K562 (cell line): ENCODE measurements around the gene CNGA4. TPM values are rescaled to one million over a fixed set of nuclear protein-coding genes. Genes with fewer than 3 reads are reported as not detected.

Source experiments
- ATAC-seq: fragments of 200-7000 bp; cut with Tn5 transposase; 3 replicates; pipeline ENCODE4 v1.9.1; 2020; ENCODE audit warnings: moderate library complexity
- BruUV-seq: library from RNA; stranded (reverse); fragments of 400-500 nt; replicated peaks from 2 replicates; lab custom pipeline; 2021; lab: Mats Ljungman, UMichigan
- CTCF ChIA-PET: fragments of 300-600 bp; formaldehyde crosslinking; extraction: SDS; loops from one replicate; lab custom pipeline; 2021; ENCODE audit warnings: low intra/inter-chr PET ratio; lab: Yijun Ruan, JAX
- POLR2A ChIA-PET: fragments of 300-600, 350-650 bp; sonication (Branson Sonifier 250); formaldehyde crosslinking; extraction: SDS; loops from one replicate; lab custom pipeline; 2021; ENCODE audit warnings: antibody characterized with exemption, inconsistent platforms; lab: Yijun Ruan, JAX
- DNase-seq, 4 experiments: peaks; one replicate each; pipeline versions ENCODE4 v3.0.0 to v3.0.0-alpha.2; 2011 to 2018; ENCODE audit warnings: low spot score in 3 of 4, mixed read lengths in 3 of 4; ENCODE audit errors: extremely low read depth in 1 of 4
- FAIRE-seq: peaks from 2 replicates; lab custom pipeline; 2011; peaks lifted over from hg19 to GRCh38; lab: Jason Lieb, UNC
- H2AFZ ChIP-seq: 2 replicates; pipeline ENCODE4 v1.6.0; 2011; ENCODE audit warnings: low read depth, low read length, control low read depth, inconsistent platforms
- H3K27ac ChIP-seq: fragments of 200-600 bp; 3 replicates; pipeline ENCODE4 v1.8.0; 2011; ENCODE audit warnings: low read depth, mild to moderate bottlenecking, control low read depth, inconsistent platforms, low read length, moderate library complexity, mixed read lengths; ENCODE audit errors: extremely low read depth
- H3K27me3 ChIP-seq, 2 experiments: fragments of 300-600 bp in 1 of 2; 2 replicates in 1 of 2; 3 replicates in 1 of 2; pipeline versions ENCODE4 v1.6.0 to v1.8.0; 2011; ENCODE audit warnings: inconsistent platforms in 2 of 2, low read length in 2 of 2, mild to moderate bottlenecking in 1 of 2, mixed read lengths in 1 of 2, moderate library complexity in 1 of 2; ENCODE audit not compliant: control insufficient read depth in 2 of 2, insufficient read depth in 2 of 2
- H3K36me3 ChIP-seq: fragments of 300-600 bp; 3 replicates; pipeline ENCODE4 v1.8.0; 2011; ENCODE audit warnings: mild to moderate bottlenecking, low read length, inconsistent platforms; ENCODE audit not compliant: control insufficient read depth, insufficient read depth
- H3K4me1 ChIP-seq, 2 experiments: fragments of 200-600 bp in 1 of 2; replicated peaks in 1 of 2; 2 replicates in 1 of 2; 3 replicates in 1 of 2; pipeline versions ENCODE4 v1.5.1 to v1.8.0; 2011; ENCODE audit warnings: inconsistent platforms in 2 of 2, low read length in 2 of 2, mild to moderate bottlenecking in 1 of 2, mixed read lengths in 1 of 2, moderate library complexity in 1 of 2; ENCODE audit not compliant: control insufficient read depth in 2 of 2, insufficient read depth in 2 of 2
- H3K4me2 ChIP-seq: 2 replicates; pipeline ENCODE4 v1.6.1; 2011; ENCODE audit warnings: low read length, control low read depth, inconsistent platforms, mixed read lengths; ENCODE audit not compliant: insufficient read depth
- H3K4me3 ChIP-seq: fragments of 200-600 bp; sonication (generic), shearing (Covaris generic); 2 replicates; pipeline ENCODE4 v1.5.1; 2016; ENCODE audit warnings: control low read depth, inconsistent platforms
- H3K79me2 ChIP-seq: fragments of 200-600 bp; 3 replicates; pipeline ENCODE4 v1.8.0; 2011; ENCODE audit warnings: low read length, inconsistent platforms; ENCODE audit not compliant: control insufficient read depth, insufficient read depth
- H3K9ac ChIP-seq, 2 experiments: 2 replicates each; pipeline versions ENCODE4 v1.6.0 to v1.6.1; 2011; ENCODE audit warnings: low read depth in 2 of 2, low read length in 2 of 2, control low read depth in 1 of 2, inconsistent platforms in 1 of 2, mild to moderate bottlenecking in 1 of 2, mixed read lengths in 1 of 2; ENCODE audit not compliant: insufficient read depth in 1 of 2
- H3K9me1 ChIP-seq: one replicate; pipeline ENCODE4 v1.6.0; 2011; ENCODE audit warnings: inconsistent platforms, mild to moderate bottlenecking, low read length, moderate library complexity; ENCODE audit not compliant: control insufficient read depth, insufficient read depth
- H3K9me3 ChIP-seq: replicated peaks from 2 replicates; pipeline ENCODE4 v1.5.1; 2011; ENCODE audit warnings: low read depth, low read length, inconsistent platforms; ENCODE audit not compliant: control insufficient read depth, insufficient read depth
- H4K20me1 ChIP-seq: replicated peaks from 2 replicates; pipeline ENCODE4 v1.6.1; 2011; ENCODE audit warnings: low read length, inconsistent platforms, mixed read lengths; ENCODE audit not compliant: control insufficient read depth, insufficient read depth
- HBP1 ChIP-seq: fragments of 450-650 bp; formaldehyde crosslinking; IDR thresholded peaks from 2 replicates; pipeline ENCODE4 v1.4.0; 2022; ENCODE audit warnings: missing genetic modification characterization
- KAT8 ChIP-seq: fragments of 450-650 bp; IDR thresholded peaks from 2 replicates; pipeline ENCODE4 v1.6.1; 2016; ENCODE audit warnings: low read depth, mild to moderate bottlenecking
- MNT ChIP-seq, 2 experiments: fragments of 450-650 bp; conservative IDR thresholded peaks; 2 replicates each; pipeline ENCODE4 v1.6.1; 2017; ENCODE audit warnings: mild to moderate bottlenecking in 2 of 2, moderate library complexity in 2 of 2
- ZNF316 ChIP-seq: fragments of 450-650 bp; IDR thresholded peaks from 2 replicates; pipeline ENCODE4 v1.6.1; 2016
- ZNF584 ChIP-seq: fragments of 200-800 bp; sonication (Bioruptor generic); IDR thresholded peaks from 2 replicates; pipeline ENCODE4 v1.6.1; 2016; ENCODE audit warnings: low read depth, mild to moderate bottlenecking, missing genetic modification characterization, missing compliant biosample characterization
- WGBS: fragments of 100-300 bp; shearing (Covaris generic); methylation state at CpG from one replicate; pipeline ENCODE4 v1.1.6; 2016; ENCODE audit warnings: low coverage, mixed read lengths; ENCODE audit not compliant: insufficient coverage; ENCODE audit errors: missing lambda C conversion rate; 5-methylcytosine and 5-hydroxymethylcytosine counted together
- in situ Hi-C: fragments of 300-500 bp; cut with MboI; formaldehyde crosslinking; loops from 4 replicates; pipeline ENCODE4 v1.15.0; 2018; ENCODE audit warnings: inconsistent platforms, mixed read lengths
- intact Hi-C: fragments of 100-400 bp; cut with micrococcal nuclease; formaldehyde crosslinking; loops from 2 replicates; pipeline ENCODE4 v1.14.2; 2022
- polyA plus RNA-seq, 8 experiments: library from polyadenylated mRNA; depleted of rRNA in 4 of 8; stranded (reverse) in 5 of 8; unstranded in 3 of 8; fragments of >200 nt; fragmentation: Nextera tagmentation in 2 of 8; fragmentation: Illumina TruSeq in 1 of 8; extraction: Ambion mirVana in 2 of 8; extraction: Trizol in 1 of 8; gene quantifications; 2 replicates each; pipeline versions ENCODE4 v1.2.1 to v1.2.3, GENCODE V29; 2011 to 2014; ENCODE audit warnings: inconsistent platforms in 1 of 8, missing spikeins in 1 of 8
- total RNA-seq, 7 experiments: library from RNA; depleted of rRNA in 6 of 7; stranded (reverse); fragments of >200 nt in 6 of 7; fragmentation: Illumina TruSeq in 2 of 7; extraction: Trizol in 2 of 7; gene quantifications; 2 replicates each; pipeline versions ENCODE4 v1.2.1 to v1.2.3, GENCODE V29; 2011 to 2021; ENCODE audit warnings: low replicate concordance in 1 of 7
- TF ChIP-seq, protein P1 (sequence below): fragments of 450-650 bp; IDR thresholded peaks from 2 replicates; pipeline ENCODE4 v1.6.1; 2016; ENCODE audit warnings: low read depth
- TF ChIP-seq, protein P2 (sequence below): fragments of 450-650 bp; IDR thresholded peaks from 2 replicates; pipeline ENCODE4 v1.7.1; 2018; ENCODE audit warnings: mild to moderate bottlenecking, low read depth; ENCODE audit not compliant: partially characterized antibody

Gene CNGA4
- total and polyA plus RNA-seq, 9 of the 15 experiments (the other 6 are each of a cell fraction or from before 2014, with no cell fraction given) = 0.04 to 0.09 (median 0.06) TPM; not detected in 6

DNA sequence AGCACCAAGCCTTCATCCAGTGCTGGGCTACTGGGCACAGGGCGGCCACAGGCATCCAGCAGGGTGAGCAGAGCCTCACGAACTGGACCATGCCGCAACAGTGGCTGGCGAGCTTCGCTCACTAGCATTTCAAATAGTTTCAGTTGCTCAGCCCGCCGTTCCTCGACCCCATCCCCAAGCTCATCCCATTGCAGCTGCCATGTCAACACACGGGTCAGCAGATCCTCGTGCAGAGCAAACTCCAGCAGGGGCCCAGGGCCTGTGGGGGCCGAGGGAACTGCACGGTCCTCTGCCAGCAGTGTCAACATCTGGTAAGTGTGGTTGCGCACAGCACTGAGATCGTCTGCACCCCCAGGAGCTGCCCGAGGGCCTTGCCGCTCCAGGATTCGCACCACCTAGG lies 15.0 kb upstream of the CNGA4 start:
- Histone ChIP-seq H3K36me3 (peaks cover 50% of the 10 kb centered on the region; the same call in 2 of the 3 replicates), H3K9me3 (no peaks in the 10 kb centered on the region), H2AFZ (no peak overlapping the region), H3K4me2 (no peak overlapping the region), H3K9me1 (no peaks in the 10 kb centered on the region), H3K27ac (no peak overlapping the region), H3K4me1 (peaks cover 5 to 14% of the 10 kb centered on the region in 2 experiments; a peak in 4 of 5 replicates), H4K20me1 (no peaks in the 10 kb centered on the region; the same call in 1 of the 2 replicates), H3K4me3 (no peak overlapping the region), H3K79me2 (peaks cover 24% of the 10 kb centered on the region), H3K9ac (peak overlapping the region in 1 of 2 experiments; percentile 17; a peak in 1 of 4 replicates), H3K27me3 (no peaks in the 10 kb centered on the region)
- intact Hi-C loops = no loop called here
- no peak for ATAC-seq
- no TSS peak for BruUV-seq
- CTCF ChIA-PET = no interaction called here
- no peak for FAIRE-seq
- in situ Hi-C loops = no loop called here
- WGBS = 96% methylated on average over 11 of the region's 17 CpGs
- POLR2A ChIA-PET = interaction anchor here (2.6 kb wide), 1 partner anchor 8 kb away, joined by 11 read pairs; no protein-coding TSS in a partner anchor
- DNase-seq = no peak
- TF ChIP-seq HBP1 (CRISPR knock-in tag) (no peak), KAT8 (no peak), ZNF584 (CRISPR knock-in tag) (no peak), MNT (conservative IDR thresholded peaks at IDR 0.05) (no peak), ZNF316 (no peak)
- TF ChIP-seq, protein P1, sequence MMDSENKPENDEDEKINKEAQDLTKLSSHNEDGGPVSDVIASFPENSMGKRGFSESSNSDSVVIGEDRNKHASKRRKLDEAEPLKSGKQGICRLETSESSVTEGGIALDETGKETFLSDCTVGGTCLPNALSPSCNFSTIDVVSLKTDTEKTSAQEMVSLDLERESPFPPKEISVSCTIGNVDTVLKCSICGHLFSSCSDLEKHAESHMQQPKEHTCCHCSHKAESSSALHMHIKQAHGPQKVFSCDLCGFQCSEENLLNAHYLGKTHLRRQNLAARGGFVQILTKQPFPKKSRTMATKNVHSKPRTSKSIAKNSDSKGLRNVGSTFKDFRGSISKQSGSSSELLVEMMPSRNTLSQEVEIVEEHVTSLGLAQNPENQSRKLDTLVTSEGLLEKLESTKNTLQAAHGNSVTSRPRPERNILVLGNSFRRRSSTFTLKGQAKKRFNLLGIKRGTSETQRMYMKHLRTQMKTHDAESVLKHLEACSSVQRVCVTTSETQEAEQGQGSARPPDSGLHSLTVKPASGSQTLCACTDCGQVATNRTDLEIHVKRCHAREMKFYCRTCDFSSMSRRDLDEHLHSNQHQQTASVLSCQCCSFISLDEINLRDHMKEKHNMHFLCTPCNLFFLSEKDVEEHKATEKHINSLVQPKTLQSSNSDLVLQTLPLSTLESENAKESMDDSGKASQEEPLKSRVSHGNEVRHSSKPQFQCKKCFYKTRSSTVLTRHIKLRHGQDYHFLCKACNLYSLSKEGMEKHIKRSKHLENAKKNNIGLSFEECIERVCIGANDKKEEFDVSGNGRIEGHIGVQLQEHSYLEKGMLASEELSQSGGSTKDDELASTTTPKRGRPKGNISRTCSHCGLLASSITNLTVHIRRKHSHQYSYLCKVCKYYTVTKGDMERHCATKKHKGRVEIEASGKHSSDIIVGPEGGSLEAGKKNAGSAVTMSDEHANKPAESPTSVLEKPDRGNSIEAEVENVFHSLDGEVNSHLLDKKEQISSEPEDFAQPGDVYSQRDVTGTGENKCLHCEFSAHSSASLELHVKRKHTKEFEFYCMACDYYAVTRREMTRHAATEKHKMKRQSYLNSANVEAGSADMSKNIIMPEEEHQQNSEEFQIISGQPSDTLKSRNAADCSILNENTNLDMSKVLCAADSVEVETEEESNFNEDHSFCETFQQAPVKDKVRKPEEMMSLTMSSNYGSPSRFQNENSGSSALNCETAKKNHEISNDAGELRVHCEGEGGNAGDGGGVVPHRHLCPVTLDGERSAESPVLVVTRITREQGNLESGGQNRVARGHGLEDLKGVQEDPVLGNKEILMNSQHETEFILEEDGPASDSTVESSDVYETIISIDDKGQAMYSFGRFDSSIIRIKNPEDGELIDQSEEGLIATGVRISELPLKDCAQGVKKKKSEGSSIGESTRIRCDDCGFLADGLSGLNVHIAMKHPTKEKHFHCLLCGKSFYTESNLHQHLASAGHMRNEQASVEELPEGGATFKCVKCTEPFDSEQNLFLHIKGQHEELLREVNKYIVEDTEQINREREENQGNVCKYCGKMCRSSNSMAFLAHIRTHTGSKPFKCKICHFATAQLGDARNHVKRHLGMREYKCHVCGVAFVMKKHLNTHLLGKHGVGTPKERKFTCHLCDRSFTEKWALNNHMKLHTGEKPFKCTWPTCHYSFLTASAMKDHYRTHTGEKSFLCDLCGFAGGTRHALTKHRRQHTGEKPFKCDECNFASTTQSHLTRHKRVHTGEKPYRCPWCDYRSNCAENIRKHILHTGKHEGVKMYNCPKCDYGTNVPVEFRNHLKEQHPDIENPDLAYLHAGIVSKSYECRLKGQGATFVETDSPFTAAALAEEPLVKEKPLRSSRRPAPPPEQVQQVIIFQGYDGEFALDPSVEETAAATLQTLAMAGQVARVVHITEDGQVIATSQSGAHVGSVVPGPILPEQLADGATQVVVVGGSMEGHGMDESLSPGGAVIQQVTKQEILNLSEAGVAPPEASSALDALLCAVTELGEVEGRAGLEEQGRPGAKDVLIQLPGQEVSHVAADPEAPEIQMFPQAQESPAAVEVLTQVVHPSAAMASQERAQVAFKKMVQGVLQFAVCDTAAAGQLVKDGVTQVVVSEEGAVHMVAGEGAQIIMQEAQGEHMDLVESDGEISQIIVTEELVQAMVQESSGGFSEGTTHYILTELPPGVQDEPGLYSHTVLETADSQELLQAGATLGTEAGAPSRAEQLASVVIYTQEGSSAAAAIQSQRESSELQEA = no peak
- TF ChIP-seq, protein P2, sequence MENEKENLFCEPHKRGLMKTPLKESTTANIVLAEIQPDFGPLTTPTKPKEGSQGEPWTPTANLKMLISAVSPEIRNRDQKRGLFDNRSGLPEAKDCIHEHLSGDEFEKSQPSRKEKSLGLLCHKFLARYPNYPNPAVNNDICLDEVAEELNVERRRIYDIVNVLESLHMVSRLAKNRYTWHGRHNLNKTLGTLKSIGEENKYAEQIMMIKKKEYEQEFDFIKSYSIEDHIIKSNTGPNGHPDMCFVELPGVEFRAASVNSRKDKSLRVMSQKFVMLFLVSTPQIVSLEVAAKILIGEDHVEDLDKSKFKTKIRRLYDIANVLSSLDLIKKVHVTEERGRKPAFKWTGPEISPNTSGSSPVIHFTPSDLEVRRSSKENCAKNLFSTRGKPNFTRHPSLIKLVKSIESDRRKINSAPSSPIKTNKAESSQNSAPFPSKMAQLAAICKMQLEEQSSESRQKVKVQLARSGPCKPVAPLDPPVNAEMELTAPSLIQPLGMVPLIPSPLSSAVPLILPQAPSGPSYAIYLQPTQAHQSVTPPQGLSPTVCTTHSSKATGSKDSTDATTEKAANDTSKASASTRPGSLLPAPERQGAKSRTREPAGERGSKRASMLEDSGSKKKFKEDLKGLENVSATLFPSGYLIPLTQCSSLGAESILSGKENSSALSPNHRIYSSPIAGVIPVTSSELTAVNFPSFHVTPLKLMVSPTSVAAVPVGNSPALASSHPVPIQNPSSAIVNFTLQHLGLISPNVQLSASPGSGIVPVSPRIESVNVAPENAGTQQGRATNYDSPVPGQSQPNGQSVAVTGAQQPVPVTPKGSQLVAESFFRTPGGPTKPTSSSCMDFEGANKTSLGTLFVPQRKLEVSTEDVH = no peak
